HepG2 (cell line): ENCODE data around the gene OXLD1. TPM values are rescaled to one million over a fixed set of nuclear protein-coding genes. Genes with fewer than 3 reads are reported as not detected.

Experiments used
- BCL6 ChIP-seq: IDR thresholded peaks from 2 replicates; pipeline ENCODE4 v1.6.1; 2016; ENCODE audit warnings: missing genetic modification reagents, missing compliant biosample characterization
- CREB3 ChIP-seq: sonication (generic); formaldehyde crosslinking; IDR thresholded peaks from 2 replicates; pipeline ENCODE4 v1.5.0; 2020; ENCODE audit warnings: missing genetic modification reagents
- CREM ChIP-seq, 2 experiments: sonication (generic) in 1 of 2; formaldehyde crosslinking in 1 of 2; IDR thresholded peaks; 2 replicates each; pipeline versions ENCODE4 v1.4.0 to v1.6.1; 2016 to 2020; ENCODE audit warnings: antibody characterized with exemption in 1 of 2, mild to moderate bottlenecking in 1 of 2, missing genetic modification reagents in 1 of 2
- HDAC2 ChIP-seq: sonication (generic); formaldehyde crosslinking; IDR thresholded peaks from 2 replicates; pipeline ENCODE4 v1.4.0; 2020; ENCODE audit warnings: missing genetic modification reagents
- MAX ChIP-seq: IDR thresholded peaks from 2 replicates; pipeline ENCODE4 v1.6.1; 2012; ENCODE audit warnings: inconsistent platforms
- MIER2 ChIP-seq: IDR thresholded peaks from 2 replicates; pipeline ENCODE4 v1.6.1; 2016; ENCODE audit warnings: missing biosample characterization, missing genetic modification reagents
- NFAT5 ChIP-seq: sonication (generic); formaldehyde crosslinking; IDR thresholded peaks from 2 replicates; pipeline ENCODE4 v1.4.0; 2020; ENCODE audit warnings: missing genetic modification reagents
- NR2F1 ChIP-seq, 2 experiments: fragments of 450-650 bp in 1 of 2; formaldehyde crosslinking in 1 of 2; IDR thresholded peaks; 2 replicates each; pipeline versions ENCODE4 v1.5.0 to v1.6.1; 2016 to 2020; ENCODE audit warnings: mild to moderate bottlenecking in 1 of 2, missing compliant biosample characterization in 1 of 2, missing genetic modification reagents in 1 of 2, moderate library complexity in 1 of 2
- PHF5A ChIP-seq: IDR thresholded peaks from one replicate; pipeline ENCODE4 v1.6.1; 2018; ENCODE audit warnings: low read depth, missing genetic modification reagents; ENCODE audit not compliant: unreplicated experiment
- RARA ChIP-seq: IDR thresholded peaks from 2 replicates; pipeline ENCODE4 v1.6.1; 2016; ENCODE audit warnings: missing genetic modification reagents, missing compliant biosample characterization
- RNF219 ChIP-seq: sonication (generic); formaldehyde crosslinking; IDR thresholded peaks from 2 replicates; pipeline ENCODE4 v1.5.0; 2020; ENCODE audit warnings: mild to moderate bottlenecking, missing genetic modification reagents
- TCF7L2 ChIP-seq: IDR thresholded peaks from 2 replicates; pipeline ENCODE4 v1.6.1; 2011; ENCODE audit warnings: mild to moderate bottlenecking, low read depth, low read length, moderate library complexity
- ZMAT3 ChIP-seq: sonication (generic); formaldehyde crosslinking; conservative IDR thresholded peaks from 2 replicates; pipeline ENCODE4 v1.7.0; 2021; ENCODE audit warnings: missing genetic modification reagents
- ZNF101 ChIP-seq: sonication (generic); formaldehyde crosslinking; IDR thresholded peaks from 2 replicates; pipeline ENCODE4 v1.4.0; 2020; ENCODE audit warnings: mild to moderate bottlenecking, low read depth, missing genetic modification reagents, borderline replicate concordance
- ZNF589 ChIP-seq: sonication (generic); formaldehyde crosslinking; conservative IDR thresholded peaks from 2 replicates; pipeline ENCODE4 v1.8.0; 2022; ENCODE audit warnings: mild to moderate bottlenecking, moderate library complexity, missing genetic modification reagents
- ZNF766 ChIP-seq: sonication (generic); formaldehyde crosslinking; IDR thresholded peaks from 2 replicates; pipeline ENCODE4 v1.5.0; 2020; ENCODE audit warnings: missing genetic modification reagents, borderline replicate concordance
- ZNF782 ChIP-seq: sonication (generic); formaldehyde crosslinking; IDR thresholded peaks from 2 replicates; pipeline ENCODE4 v1.4.0; 2020; ENCODE audit warnings: missing genetic modification reagents, mild to moderate bottlenecking, borderline replicate concordance
- ZNF788 ChIP-seq: sonication (generic); formaldehyde crosslinking; IDR thresholded peaks from 2 replicates; pipeline ENCODE4 v1.5.0; 2020; ENCODE audit warnings: mild to moderate bottlenecking, missing genetic modification reagents, borderline replicate concordance
- polyA plus RNA-seq, 8 experiments: library from polyadenylated mRNA; depleted of rRNA in 3 of 8; stranded (reverse) in 7 of 8; unstranded in 1 of 8; fragments of >200 nt; fragmentation: Illumina TruSeq in 4 of 8; extraction: Trizol in 4 of 8; gene quantifications; 2 replicates each; pipeline versions ENCODE4 v1.2.1 to v1.2.3, GENCODE V29; 2011 to 2016; ENCODE audit warnings: low read depth in 4 of 8, missing spikeins in 1 of 8, mixed read lengths in 1 of 8; ENCODE audit not compliant: insufficient read depth in 1 of 8
- total RNA-seq, 5 experiments: library from RNA; depleted of rRNA; stranded (reverse); fragments of >200 nt; fragmentation: Illumina TruSeq; extraction: Trizol; gene quantifications; 2 replicates each; pipeline ENCODE4 v1.2.3, GENCODE V29; 2016; ENCODE audit warnings: low read depth in 1 of 5

The OXLD1 gene
- total and polyA plus RNA-seq, 2 of the 13 experiments (the other 11 are each of a cell fraction or from before 2014, with no cell fraction given): 27.1 to 37.5 TPM

- TF ChIP-seq ZNF788 (no peak), ZNF589 (CRISPR knock-in tag) (no peak), TCF7L2 (no peak), ZNF782 (peak; percentile 35; the same call in 1 of the 2 replicates), BCL6 (CRISPR knock-in tag) (peak; percentile 25; the same call in 1 of the 2 replicates), PHF5A (CRISPR knock-in tag) (no peak), CREB3 (CRISPR knock-in tag) (no peak), ZMAT3 (CRISPR knock-in tag) (0 out of 2 replicates have a peak, but pooled peaks have one; percentile 54), RARA (peak; percentile 96), CREM (IDR thresholded peaks at IDR 0.05) (no peak), CREM (CRISPR knock-in tag; IDR thresholded peaks at IDR 0.05) (no peak), MAX (peak; percentile 83), NR2F1 (CRISPR knock-in tag; IDR thresholded peaks at IDR 0.05) (peak in 1 of 2 experiments; percentile 49; a peak in 1 of 4 replicates), ZNF766 (peak; percentile 76; the same call in 1 of the 2 replicates), MIER2 (CRISPR knock-in tag) (0 out of 2 replicates have a peak, but pooled peaks have one; percentile 21), NFAT5 (CRISPR knock-in tag) (no peak; the same call in 1 of the 2 replicates), ZNF101 (CRISPR knock-in tag) (no peak), HDAC2 (CRISPR knock-in tag) (peak; percentile 73; the same call in 1 of the 2 replicates), RNF219 (no peak)
Measured at GRCh38 chr17:81655378-81656117, 10.9 kb downstream of the OXLD1 start (continued).
